GM18861 (cell line): ENCODE data around the gene NAV3.
"Not testable (repeated sequence)": the region's sequence is repeated elsewhere in the genome, so short reads cannot be mapped to it uniquely, and the experiment has no call there.

ENCODE experiments used
- ATAC-seq: cut with Tn5 transposase; IDR thresholded peaks from one replicate; pipeline ENCODE4 v1.9.1; 2021; ENCODE audit not compliant: unreplicated experiment

Gene NAV3

DNA sequence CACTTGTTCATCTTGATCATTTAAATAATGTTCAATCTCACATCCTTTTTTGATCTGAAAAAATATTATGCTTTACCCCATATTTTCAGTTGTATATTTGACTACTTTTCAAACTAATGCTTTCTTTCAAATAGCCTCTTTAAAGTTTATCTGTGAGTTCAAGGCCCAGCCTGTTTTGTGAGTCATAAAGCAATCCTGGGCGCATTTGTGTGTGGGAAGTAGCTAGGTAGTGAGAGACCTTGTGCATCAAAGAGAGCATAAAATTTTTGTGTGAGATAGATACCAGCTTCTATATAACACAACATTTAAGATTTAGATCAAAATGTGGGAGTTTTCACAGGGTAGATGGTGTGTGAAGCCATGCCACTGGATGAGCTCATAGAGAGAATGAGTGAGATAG lies 405.6 kb downstream of the NAV3 start:
- ATAC-seq: no peak

DNA sequence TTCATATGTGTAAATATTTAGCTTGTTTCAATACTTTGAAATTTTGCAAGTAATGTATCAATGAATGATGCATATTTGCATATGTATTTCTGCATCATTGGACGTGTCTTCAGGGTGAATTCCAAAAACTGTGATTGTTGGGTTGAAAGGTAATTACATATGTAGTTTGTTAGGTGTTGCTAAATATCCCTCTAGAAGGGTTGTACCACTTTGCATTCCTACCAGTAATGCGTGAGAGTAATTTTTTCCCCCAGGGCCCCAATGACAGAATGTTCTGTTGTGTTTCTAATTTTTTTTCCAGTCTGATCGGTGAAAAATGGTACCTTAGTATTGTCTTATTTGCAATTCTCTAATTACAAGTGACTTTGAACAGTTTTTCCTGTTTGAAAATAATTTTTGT lies 408.9 kb downstream of the NAV3 start:
- no peak for ATAC-seq

DNA sequence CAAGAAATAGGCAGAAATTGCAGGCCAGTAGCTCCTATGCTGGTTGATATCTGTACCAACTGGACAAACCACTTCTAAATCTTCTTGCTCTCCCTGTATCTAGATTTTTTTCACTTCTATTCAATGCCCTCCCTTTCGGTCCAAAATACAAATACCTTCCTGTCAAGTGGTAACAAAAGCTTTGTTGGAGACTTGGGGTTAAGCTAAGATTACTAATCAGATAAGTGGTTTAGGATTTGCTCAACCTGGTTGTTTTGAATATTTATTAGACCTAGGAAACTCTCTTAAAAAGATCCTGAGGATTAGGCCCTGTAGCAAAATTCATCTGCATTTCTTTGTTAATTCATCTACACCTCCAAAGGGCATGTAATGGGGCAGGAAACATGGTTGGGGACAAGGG lies 410.1 kb downstream of the NAV3 start:
- ATAC-seq: no peak

DNA sequence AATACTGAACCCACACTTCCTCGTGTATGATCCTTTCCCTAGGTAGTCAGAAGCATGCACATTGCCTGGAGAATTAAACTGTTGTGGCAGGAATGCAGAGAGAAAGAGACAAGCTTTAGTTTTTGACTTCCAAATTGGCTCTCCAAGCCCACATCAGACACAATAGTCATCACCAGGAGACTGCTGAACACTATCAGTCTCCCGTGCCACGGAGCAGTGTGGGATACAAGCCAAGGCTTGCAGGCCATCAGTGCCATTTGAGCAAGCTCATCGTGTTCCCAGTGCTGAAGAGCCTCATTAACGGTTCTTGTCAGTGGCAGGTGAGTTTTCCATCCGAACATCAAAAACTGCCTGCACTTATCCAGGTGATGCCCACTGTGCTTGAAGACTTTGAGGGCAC lies 410.8 kb downstream of the NAV3 start:
- ATAC-seq: no peak

DNA sequence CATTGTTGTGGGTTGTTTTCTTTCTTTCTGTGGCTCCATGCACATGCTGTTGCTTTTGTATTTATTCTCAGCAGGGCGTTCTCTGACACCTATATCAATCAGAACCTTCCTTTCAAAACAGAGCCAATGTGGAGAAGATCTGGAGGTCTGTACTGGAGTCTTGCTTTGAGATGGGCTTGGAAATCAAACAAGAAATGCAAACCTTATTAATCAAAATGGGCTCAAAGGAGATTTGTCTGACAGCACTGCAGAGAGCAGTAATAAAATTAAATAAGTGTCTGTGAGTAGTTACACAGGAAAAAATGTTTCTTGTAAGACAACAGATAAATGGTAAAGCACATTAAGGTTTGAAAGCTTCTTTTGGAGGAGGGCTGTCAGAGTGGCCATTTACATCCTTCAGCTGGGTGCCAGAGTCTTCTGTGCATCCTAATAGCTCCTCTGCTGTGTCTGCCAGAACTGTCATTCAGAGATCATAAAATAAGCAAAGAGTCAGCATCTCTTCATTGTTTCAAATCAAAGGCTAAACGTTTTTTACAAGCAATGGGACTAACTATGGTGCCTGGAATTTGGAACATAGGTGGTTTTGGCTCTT lies 414.3 kb downstream of the NAV3 start:
- no peak for ATAC-seq

DNA sequence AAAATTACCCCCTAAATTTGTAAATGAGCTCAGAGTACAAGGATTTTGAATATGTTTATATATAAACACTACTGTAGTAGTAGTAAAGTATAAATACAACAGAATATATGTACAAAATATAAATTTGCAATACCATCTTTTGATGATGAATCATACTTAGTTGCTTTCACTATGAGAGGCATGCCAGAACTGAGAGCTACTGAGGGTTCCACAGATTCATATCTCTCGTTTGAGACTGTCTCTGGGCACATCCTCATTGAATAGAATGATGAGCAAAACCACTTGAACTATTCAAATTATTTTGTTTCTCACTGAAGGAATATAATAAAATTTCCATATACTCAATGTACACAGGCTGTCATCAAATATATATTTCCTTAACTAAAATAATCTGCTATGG lies 417.6 kb downstream of the NAV3 start:
- ATAC-seq: no peak

DNA sequence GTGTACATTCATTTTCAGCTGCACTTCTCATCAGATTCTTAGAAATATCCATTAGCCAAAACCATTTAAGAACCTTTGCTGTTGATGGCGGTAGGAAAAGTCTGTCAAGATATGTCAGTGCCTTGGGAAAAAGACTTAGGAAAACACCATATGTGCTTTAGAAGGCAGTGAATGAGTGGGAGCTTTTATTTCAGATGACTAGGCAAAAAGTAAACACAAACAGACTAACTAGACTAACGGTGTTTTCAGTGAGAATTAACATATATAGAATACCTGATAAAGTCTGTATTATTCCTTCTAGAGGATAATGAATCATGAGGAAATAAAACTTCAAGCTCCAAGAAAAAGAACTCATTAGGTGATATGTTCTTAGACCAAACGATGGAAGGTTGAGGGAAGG lies 418.9 kb downstream of the NAV3 start:
- no peak for ATAC-seq

DNA sequence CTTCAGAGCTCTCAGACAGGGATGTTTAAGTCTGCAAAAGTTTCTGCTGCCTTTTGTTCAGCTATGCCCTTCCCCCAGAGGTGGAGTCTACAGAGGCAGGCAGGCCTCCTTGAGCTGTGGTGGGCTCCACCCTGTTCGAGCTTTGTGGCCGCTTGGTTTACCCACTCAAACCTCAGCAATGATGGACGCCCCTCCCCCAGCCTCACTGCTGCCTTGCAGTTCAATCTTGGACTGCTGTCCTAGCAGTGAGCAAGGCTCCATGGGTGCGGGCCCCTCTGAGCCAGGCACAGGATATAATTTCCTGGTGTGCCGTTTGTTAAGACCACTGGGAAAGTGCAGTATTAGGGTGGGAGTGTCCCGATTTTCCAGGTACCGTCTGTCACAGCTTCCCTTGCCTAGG lies 427.0 kb downstream of the NAV3 start:
- not testable (repeated sequence) for ATAC-seq

DNA sequence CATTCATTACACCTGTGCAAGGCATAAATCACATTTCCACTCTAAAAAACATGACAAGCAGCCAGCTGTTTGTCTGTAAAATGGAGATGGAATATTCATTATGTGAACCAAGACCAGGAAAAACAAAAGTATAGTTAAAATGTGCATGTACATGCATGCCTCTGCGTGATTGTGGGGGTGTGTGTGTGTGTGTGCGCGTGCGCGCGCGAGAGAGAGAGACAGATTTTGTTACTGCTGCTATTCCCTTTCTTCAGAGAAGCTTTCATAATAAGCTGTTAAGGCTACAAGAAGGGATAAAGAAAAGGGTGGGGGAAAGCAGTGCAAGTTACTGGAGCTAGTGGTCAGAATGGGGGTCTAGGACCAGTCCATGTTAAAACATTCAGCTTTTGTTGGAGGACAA lies 430.3 kb downstream of the NAV3 start:
- no peak for ATAC-seq

DNA sequence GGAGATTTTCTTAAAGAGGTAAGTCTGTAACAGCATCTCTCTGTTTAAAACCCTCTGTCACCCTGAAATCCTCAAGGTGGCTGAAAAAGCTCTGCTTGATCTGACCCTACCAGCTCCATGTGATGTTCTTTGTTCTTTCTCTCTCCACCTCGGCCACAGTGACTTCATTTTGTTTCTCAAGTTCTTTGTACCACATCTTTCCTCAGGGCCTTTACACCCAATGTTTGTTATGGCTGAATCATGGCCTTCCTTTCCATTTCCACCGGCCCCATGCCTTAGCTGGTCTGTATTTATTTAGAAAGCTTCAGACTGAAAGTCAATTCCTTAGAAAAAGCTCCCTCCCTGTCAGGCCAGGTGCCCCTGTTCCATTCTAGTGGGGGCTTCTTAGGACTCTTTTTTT lies 431.2 kb downstream of the NAV3 start:
- ATAC-seq: no peak
